ENCODE measurements around the gene MMP23B.

DNA sequence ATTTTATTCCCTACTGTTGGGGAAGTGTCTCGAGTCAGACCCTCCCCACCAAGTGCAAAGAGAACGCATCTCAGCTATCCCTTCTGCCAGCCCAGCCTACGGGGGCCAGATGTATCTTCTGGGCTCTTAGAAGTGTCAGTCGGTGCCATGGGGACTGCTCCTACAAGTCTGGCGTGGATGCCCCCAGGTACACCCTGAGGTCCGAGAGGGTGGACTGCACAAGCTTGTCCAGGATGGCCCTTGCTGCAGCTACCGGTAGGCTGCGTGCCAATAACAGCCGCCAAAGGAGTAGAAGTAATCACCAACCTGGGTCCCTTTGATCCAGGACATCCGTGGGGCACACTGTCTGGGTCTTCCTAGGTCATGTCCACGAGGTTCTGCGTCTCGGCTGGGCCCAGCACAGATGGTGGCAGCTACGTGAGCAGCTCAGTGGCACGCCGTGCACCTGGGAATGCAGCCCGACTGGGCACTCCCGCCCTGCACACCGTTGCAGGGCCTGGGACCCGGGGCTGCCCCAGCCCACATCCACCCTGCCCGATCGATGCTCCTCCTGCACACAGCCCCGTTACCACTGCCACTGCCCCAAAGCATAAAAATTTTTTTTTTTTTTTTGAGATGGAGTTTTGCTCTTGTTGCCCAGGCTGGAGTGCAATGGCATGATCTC lies 48.5 kb upstream of the MMP23B start:
- TF ChIP-seq, protein P1, sequence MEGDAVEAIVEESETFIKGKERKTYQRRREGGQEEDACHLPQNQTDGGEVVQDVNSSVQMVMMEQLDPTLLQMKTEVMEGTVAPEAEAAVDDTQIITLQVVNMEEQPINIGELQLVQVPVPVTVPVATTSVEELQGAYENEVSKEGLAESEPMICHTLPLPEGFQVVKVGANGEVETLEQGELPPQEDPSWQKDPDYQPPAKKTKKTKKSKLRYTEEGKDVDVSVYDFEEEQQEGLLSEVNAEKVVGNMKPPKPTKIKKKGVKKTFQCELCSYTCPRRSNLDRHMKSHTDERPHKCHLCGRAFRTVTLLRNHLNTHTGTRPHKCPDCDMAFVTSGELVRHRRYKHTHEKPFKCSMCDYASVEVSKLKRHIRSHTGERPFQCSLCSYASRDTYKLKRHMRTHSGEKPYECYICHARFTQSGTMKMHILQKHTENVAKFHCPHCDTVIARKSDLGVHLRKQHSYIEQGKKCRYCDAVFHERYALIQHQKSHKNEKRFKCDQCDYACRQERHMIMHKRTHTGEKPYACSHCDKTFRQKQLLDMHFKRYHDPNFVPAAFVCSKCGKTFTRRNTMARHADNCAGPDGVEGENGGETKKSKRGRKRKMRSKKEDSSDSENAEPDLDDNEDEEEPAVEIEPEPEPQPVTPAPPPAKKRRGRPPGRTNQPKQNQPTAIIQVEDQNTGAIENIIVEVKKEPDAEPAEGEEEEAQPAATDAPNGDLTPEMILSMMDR (IDR thresholded peaks at IDR 0.05): no peak
- TF ChIP-seq EP300 (IDR thresholded peaks at IDR 0.05): no peak

Measured in tibial nerve (tissue), 4 donors.